Fibroblast of lung (primary cell): ENCODE measurements around the gene REC114. TPM values are rescaled to one million over a fixed set of nuclear protein-coding genes. Genes with fewer than 3 reads are reported as not detected.

ENCODE experiments used
- DNase-seq, 2 donors: peaks; one replicate each; pipeline versions ENCODE4 v3.0.0 to v3.0.0-alpha.2; 2010; ENCODE audit warnings: low read depth in 2 of 2
- H2AFZ ChIP-seq: 2 replicates; pipeline ENCODE4 v1.5.1; 2012; ENCODE audit warnings: low read length, control low read depth, inconsistent platforms
- H3K27ac ChIP-seq: 2 replicates; pipeline ENCODE4 v1.5.1; 2011; ENCODE audit warnings: low read length, control low read depth; ENCODE audit not compliant: insufficient read depth
- H3K27me3 ChIP-seq: 2 replicates; pipeline ENCODE4 v1.5.1; 2011; ENCODE audit warnings: mild to moderate bottlenecking, low read length; ENCODE audit not compliant: control insufficient read depth, insufficient read depth
- H3K36me3 ChIP-seq: 2 replicates; pipeline ENCODE4 v1.5.1; 2011; ENCODE audit warnings: low read length; ENCODE audit not compliant: control insufficient read depth, insufficient read depth
- H3K4me1 ChIP-seq: 2 replicates; pipeline ENCODE4 v1.5.1; 2011; ENCODE audit warnings: low read length; ENCODE audit not compliant: control insufficient read depth, insufficient read depth; ENCODE audit errors: extremely low read depth
- H3K4me2 ChIP-seq: 2 replicates; pipeline ENCODE4 v1.5.1; 2011; ENCODE audit warnings: low read length, control low read depth; ENCODE audit not compliant: insufficient read depth; ENCODE audit errors: extremely low read depth
- H3K4me3 ChIP-seq, 4 experiments: fragments of 200-600 bp in 1 of 4; sonication (generic) in 1 of 4; replicated peaks in 1 of 4; 2 replicates each; pipeline ENCODE4 v1.5.1; 2011 to 2016; ENCODE audit warnings: low read length in 4 of 4, low read depth in 3 of 4, mild to moderate bottlenecking in 3 of 4, control low read depth in 2 of 4, inconsistent platforms in 1 of 4, mixed read lengths in 1 of 4; ENCODE audit not compliant: insufficient read depth in 1 of 4; ENCODE audit errors: control extremely low read depth in 1 of 4
- H3K79me2 ChIP-seq: 2 replicates; pipeline ENCODE4 v1.5.1; 2012; ENCODE audit warnings: mild to moderate bottlenecking, low read length, inconsistent platforms; ENCODE audit not compliant: control insufficient read depth, insufficient read depth
- H3K9ac ChIP-seq: 2 replicates; pipeline ENCODE4 v1.5.1; 2011; ENCODE audit warnings: mild to moderate bottlenecking, low read length, control low read depth; ENCODE audit not compliant: insufficient read depth
- H3K9me3 ChIP-seq: 2 replicates; pipeline ENCODE4 v1.5.1; 2012; ENCODE audit warnings: low read depth, low read length; ENCODE audit not compliant: control insufficient read depth, insufficient read depth
- H4K20me1 ChIP-seq: 2 replicates; pipeline ENCODE4 v1.5.1; 2011; ENCODE audit warnings: low read length; ENCODE audit not compliant: control insufficient read depth, insufficient read depth; ENCODE audit errors: extremely low read depth
- EZH2 ChIP-seq: IDR thresholded peaks from 2 replicates; pipeline ENCODE4 v1.5.1; 2012; ENCODE audit warnings: low read length, control low read depth, mild to moderate bottlenecking; ENCODE audit errors: missing control alignments
- polyA plus RNA-seq, 2 donors: library from polyadenylated mRNA; depleted of rRNA in 1 of 2; stranded (reverse) in 1 of 2; unstranded in 1 of 2; fragments of >200 nt; gene quantifications; 2 replicates each; pipeline ENCODE4 v1.2.1, GENCODE V29; 2011 to 2012; ENCODE audit warnings: missing spikeins in 1 of 2
- total RNA-seq: library from RNA; depleted of rRNA; stranded (reverse); fragments of >200 nt; gene quantifications from 2 replicates; pipeline ENCODE4 v1.2.1, GENCODE V29; 2014
- TF ChIP-seq, protein P1 (sequence below), 2 donors: IDR thresholded peaks in 1 of 2; conservative IDR thresholded peaks in 1 of 2; 1 replicate in 1 of 2; 2 replicates in 1 of 2; pipeline ENCODE4 v1.5.1; 2011 to 2012; ENCODE audit warnings: low read length in 2 of 2, control low read depth in 1 of 2, inconsistent platforms in 1 of 2, low read depth in 1 of 2, mild to moderate bottlenecking in 1 of 2

Gene REC114
- total and polyA plus RNA-seq, 2 donors (not counting 1 experiment from before 2014, with no cell fraction given) = not detected

DNA sequence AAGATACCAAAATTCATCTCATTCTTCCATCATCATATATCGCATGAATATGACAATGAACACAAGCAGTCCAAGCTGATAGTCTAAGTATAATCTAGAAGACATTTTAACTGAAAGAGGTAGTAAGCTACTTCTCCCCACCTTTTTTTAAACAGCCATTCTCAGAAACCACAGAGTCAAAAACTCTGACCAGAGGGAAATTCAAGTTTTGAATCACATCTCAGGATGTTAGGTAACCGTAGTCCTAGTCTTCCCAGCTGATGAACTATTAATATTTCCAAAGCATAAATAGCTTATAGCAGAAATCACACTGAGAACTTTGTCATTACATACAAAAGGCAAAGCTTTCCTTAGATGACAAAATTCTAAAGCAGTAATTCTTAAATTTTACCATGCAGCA is 164.4 kb downstream of the REC114 start:
- no peak for TF ChIP-seq EZH2
- TF ChIP-seq, protein P1, sequence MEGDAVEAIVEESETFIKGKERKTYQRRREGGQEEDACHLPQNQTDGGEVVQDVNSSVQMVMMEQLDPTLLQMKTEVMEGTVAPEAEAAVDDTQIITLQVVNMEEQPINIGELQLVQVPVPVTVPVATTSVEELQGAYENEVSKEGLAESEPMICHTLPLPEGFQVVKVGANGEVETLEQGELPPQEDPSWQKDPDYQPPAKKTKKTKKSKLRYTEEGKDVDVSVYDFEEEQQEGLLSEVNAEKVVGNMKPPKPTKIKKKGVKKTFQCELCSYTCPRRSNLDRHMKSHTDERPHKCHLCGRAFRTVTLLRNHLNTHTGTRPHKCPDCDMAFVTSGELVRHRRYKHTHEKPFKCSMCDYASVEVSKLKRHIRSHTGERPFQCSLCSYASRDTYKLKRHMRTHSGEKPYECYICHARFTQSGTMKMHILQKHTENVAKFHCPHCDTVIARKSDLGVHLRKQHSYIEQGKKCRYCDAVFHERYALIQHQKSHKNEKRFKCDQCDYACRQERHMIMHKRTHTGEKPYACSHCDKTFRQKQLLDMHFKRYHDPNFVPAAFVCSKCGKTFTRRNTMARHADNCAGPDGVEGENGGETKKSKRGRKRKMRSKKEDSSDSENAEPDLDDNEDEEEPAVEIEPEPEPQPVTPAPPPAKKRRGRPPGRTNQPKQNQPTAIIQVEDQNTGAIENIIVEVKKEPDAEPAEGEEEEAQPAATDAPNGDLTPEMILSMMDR (conservative IDR thresholded peaks at IDR 0.05 in 1 of 2, IDR thresholded peaks at IDR 0.05 in 1 of 2; ENCODE audit: low read depth in 1 of 2, low read length in 2 of 2) = no peak
- H4K20me1 ChIP-seq = no peaks in the 10 kb centered on the region
- no peak overlapping the region for H3K4me3 ChIP-seq
- H3K4me2 ChIP-seq = no peak overlapping the region
- H3K27ac ChIP-seq = no peak overlapping the region
- H3K27me3 ChIP-seq = no peaks in the 10 kb centered on the region
- peaks cover 89% of the 10 kb centered on the region for H3K79me2 ChIP-seq
- no peaks in the 10 kb centered on the region for H3K36me3 ChIP-seq
- H2AFZ ChIP-seq = no peak overlapping the region
- peaks cover 16% of the 10 kb centered on the region for H3K4me1 ChIP-seq
- DNase-seq = no peak
- no peaks in the 10 kb centered on the region for H3K9me3 ChIP-seq
- no peak overlapping the region for H3K9ac ChIP-seq

DNA sequence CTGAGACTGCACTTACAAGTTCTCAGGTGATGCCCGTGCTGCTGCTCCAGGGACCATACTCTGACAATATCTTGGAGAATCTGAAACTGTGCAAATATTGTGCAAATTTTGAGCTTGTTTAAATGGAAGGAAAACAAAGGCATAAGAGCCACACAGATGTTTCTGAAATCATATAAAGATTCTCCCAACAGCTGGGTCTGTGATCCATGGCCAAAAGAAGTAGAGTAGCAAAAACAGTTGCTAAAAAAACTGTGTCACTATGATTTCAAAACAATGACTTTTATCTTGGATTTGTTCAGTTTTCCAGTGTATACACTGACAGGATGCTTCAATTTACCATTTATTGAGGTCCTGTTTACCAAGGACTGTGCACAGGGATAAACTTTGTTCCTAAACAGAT is 164.9 kb downstream of the REC114 start:
- no peaks in the 10 kb centered on the region for H3K27me3 ChIP-seq
- H3K27ac ChIP-seq = no peak overlapping the region
- peaks cover 13% of the 10 kb centered on the region for H3K4me1 ChIP-seq
- DNase-seq = no peak
- peaks cover 90% of the 10 kb centered on the region for H3K79me2 ChIP-seq
- H4K20me1 ChIP-seq = no peaks in the 10 kb centered on the region
- no peak for TF ChIP-seq EZH2
- TF ChIP-seq, protein P1 (conservative IDR thresholded peaks at IDR 0.05 in 1 of 2, IDR thresholded peaks at IDR 0.05 in 1 of 2; ENCODE audit: low read depth in 1 of 2, low read length in 2 of 2) = no peak
- H3K9me3 ChIP-seq = no peaks in the 10 kb centered on the region
- no peak overlapping the region for H2AFZ ChIP-seq
- H3K9ac ChIP-seq = no peak overlapping the region
- no peak overlapping the region for H3K4me3 ChIP-seq
- no peak overlapping the region for H3K4me2 ChIP-seq
- H3K36me3 ChIP-seq = no peaks in the 10 kb centered on the region

DNA sequence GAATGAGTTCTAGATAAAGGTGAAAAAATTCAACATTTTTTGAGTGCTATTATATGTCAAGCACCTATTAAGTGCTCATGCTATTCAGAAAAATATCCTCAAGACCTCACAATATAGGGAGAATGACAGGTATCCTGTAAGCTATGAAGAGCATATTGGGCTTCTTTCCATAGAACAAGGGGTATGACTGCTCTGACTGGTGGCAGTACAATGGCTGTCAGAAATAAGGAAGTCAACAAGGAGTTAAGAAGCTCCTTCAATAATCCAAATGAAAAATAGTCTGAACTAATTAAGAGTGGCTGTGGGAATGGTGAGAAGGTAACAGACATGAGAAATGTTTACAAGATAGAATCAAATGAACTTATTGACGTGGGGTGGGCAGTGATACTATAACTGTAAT is 165.5 kb downstream of the REC114 start:
- DNase-seq = no peak
- H3K4me2 ChIP-seq = peak overlapping the region; percentile 18

More for the DNA sequence above, 165.5 kb downstream of the REC114 start:
- Histone ChIP-seq H4K20me1 (no peaks in the 10 kb centered on the region), H3K27me3 (no peaks in the 10 kb centered on the region), H2AFZ (no peak overlapping the region), H3K4me3 (no peak overlapping the region), H3K9me3 (no peaks in the 10 kb centered on the region), H3K36me3 (no peaks in the 10 kb centered on the region), H3K9ac (no peak overlapping the region), H3K27ac (no peak overlapping the region), H3K4me1 (peaks cover 13% of the 10 kb centered on the region), H3K79me2 (peaks cover 88% of the 10 kb centered on the region)
- TF ChIP-seq, protein P1 (conservative IDR thresholded peaks at IDR 0.05 in 1 of 2, IDR thresholded peaks at IDR 0.05 in 1 of 2; ENCODE audit: low read depth in 1 of 2, low read length in 2 of 2) = no peak
- TF ChIP-seq EZH2 = no peak
